ENCODE results near the gene HSPA4. TPM values are rescaled to one million over a fixed set of nuclear protein-coding genes. Genes with fewer than 3 reads are reported as not detected.
"Not testable (repeated sequence)": the region's sequence is repeated elsewhere in the genome, so short reads cannot be mapped to it uniquely, and the experiment has no call there.

Gene HSPA4
- polyA plus RNA-seq, 1 donor = 68.3 TPM

DNA sequence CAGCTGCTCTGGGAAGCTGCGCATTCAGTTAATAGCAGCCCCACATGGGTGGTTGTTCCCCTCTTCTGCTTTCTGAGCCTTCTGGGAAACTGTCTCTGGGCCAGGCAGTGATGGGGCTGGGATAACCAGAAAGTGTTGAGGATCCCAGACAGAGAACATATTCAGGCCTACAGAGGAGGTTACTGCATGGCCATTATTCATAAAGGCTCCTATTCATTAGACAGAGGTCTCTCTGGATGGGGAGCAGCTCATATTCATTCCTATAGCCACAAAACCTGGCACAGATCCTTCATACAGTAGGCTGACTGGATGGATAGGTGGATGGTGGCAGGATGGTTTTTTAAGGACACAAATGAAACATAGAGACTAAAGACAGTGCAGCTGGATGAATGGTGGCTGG lies 76.3 kb downstream of the HSPA4 start:
- no peak for DNase-seq

DNA sequence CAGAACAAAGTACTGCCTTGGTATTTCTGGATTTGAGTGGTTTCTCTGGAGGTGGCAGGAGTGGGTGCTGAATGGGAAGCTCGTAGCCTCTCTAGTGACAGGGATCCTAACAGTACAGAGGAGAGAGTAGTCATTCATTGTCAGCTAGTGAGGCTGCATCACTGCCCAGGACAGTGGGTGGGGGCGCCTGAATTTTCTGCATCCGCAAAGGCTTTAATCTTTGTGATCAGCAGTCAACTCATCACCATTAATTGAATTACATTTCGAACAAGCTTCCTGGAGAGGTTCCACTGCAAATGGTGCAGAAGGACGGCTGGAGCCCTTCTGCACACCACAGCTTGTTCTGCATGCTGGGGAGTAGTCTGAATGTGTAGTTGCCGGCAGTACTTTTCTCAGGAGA lies 77.5 kb downstream of the HSPA4 start:
- no peak for DNase-seq

DNA sequence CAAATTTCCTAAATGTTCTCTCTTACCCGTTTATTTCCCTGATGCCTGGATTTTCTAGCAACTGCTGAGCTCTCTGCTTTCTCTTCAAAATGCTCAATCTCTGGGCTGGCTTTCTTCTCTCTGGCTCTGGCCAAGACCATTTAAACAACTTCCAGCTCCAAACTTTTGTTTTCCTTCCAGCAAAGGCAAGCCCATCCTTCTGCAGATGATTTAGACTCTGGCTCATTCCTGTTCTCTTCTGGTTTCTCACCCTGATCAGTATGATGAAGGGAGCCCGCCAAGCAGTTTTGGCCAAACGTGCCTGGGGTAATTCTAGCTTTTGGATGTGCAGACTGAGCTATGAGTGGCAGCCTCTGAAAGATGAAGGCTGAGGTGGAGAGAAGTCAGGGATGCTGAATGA lies 78.1 kb downstream of the HSPA4 start:
- DNase-seq = no peak

DNA sequence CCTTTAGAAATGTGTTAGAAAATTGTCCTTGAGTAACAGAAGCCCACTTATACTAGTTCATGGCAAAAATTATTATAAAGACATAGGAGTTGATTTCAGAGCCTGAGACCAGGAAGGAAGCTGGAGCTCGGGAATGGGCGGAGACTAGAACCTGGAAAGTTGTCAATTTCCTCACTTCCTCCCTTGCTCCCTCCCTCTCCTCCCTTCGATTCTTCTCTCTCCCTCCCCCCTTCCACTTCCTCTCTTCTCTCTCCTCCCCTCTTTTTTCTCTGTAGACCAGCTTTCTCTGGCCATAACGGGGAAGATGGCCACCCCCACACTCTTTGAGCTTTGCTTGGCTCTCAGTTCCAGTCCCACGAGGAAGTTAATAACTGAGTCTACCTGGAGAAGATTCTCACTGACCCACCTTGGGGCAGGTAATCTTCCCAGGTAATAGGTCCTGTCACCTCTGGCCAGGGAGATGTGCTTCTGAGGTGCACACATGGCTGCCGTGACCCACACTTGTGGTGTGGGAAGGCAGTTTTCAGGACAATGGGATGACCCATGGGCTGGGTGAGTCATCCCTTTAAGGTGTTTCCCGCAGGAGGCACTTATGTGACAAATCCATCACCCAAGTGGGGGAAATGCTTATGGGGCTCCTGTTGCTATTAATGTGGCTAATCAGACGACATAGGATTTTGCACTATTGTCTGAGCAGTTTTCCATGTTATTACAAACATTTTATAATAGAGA lies 78.7 kb downstream of the HSPA4 start:
- peak; percentile 26 for DNase-seq

DNA sequence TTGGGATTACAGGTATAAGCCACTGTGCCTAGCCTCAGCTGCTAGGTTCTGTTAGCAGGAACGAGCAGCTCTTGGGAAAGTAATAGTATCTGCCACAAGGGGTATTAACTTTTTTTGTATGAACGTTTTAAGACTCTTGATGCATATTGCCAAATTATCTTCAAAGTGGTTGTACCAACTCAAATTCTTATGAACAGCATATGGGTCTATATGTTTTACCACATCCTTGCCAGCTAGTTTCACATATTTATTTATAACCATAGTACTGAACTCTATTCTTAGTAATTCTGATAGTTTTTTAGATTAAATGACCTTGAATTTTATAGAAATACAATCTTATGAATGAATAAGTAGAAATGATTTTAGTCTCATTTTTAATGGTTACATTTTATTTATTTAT lies 80.9 kb downstream of the HSPA4 start:
- no peak for DNase-seq

DNA sequence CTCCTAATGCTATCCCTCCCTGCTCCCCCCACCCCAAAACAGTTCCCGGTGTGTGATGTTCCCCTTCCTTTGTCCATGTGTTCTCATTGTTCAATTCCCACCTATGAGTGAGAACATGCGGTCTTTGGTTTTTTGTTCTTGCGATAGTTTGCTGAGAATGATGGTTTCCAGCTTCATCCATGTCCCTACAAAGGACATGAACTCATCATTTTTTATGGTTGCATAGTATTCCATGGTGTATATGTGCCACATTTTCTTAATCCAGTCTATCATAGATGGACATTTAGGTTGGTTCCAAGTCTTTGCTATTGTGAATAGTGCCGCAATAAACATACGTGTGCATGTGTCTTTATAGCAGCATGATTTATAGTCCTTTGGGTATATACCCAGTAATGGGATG lies 81.4 kb downstream of the HSPA4 start:
- not testable (repeated sequence) for DNase-seq

DNA sequence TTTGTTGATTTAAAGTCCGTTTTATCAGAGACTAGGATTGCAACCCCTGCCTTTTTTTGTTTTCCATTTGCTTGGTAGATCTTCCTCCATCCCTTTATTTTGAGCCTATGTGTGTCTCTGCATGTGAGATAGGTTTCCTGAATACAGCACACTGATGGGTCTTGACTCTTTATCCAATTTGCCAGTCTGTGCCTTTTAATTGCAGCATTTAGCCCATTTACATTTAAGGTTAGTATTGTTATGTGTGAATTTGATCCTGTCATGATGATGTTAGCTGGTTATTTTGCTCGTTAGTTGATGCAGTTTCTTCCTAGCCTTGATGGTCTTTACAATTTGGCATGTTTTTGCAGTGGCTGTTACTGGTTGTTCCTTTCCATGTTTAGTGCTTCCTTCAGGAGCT lies 85.1 kb downstream of the HSPA4 start:
- DNase-seq = not testable (repeated sequence)

DNA sequence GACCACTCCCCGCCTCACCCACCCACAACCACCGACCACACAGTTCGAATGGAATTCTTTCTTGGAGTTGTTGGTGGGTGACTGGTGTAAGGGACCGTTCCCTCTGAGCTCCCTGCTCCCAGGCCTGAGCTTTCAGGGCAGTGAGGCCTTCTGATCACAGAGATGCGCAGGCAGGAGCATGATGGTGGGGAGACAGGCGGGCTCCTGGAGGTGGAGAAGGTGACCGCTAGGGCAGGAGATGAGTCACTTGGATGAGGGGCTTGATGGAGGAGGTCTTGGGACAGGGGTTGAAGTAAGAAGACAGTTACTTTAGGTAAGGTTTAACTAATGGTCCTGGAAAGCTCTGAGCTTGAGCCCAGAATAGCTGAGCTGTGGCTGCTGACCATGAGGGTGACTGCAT lies 88.5 kb downstream of the HSPA4 start:
- no peak for DNase-seq

DNA sequence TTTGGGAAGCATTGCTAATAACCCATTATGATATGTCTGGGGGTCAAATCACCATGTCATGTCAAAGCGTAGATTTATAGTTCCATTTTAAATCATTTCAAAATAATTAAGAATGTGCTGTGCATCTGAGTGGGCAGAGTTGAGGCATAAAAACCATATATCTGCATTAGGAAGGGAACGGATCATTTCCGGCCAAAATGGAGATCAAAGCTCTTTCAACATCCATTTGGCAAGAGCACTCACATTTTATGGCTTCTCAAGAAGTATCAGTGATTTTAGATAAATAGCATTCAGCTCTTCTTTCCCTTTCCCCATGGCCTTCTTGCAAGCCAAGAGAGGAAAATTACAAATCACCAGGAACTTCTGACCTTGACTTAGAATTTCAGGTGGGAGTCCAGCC lies 89.9 kb downstream of the HSPA4 start:
- no peak for DNase-seq

DNA sequence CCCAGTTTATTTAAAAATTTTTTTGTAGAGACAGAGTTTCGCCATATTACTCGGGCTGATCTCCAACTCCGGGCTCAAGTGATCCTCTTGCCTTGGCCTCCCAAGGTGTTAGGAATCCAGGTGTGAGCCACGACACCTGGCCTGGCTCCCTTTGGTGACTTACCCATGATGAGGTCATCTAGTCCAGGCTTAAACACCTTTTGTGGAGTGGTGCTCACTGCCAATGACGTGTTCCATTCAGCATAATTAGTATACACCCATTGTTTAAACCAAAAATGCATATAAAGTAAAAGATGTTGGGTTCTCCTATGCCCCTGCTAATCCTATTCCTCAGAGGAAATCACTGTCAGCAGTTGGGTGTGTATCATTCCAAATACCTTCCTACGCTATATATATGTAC lies 91.0 kb downstream of the HSPA4 start:
- DNase-seq = no peak

DNA sequence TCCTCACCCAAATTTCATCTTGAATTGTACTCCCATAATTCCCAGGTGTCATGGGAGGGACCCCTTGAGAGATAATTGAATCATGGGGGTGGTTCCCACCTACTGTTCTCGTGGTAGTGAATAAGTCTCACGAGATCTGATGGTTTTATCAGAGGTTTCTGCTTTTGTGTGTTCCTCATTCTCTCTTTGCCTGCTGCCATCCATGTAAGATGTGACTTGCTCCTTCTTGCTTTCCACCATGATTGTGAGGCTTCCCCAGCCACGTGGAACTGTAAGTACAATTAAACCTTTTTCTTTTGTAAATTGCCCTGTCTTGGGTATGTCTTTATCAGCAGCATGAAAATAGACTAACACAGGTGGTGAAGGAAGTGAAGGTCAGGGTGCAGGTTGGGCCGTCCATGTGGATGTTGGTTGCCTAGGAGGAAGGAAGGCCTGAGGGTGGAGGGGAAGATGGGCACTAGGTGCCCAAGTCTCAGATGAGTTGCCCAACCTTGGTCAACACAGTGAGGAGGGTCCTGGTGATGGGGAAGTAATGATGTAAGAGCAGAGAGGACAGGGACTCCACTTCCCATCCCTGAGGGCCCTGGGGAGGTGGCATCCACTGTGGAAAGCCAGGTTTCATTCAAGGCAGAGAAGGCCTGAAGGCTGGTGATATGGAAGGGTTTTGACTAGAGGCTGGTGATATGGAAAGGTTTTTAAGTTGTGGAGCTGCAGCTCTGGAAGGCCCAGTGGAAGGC lies 92.6 kb downstream of the HSPA4 start:
- no peak for DNase-seq

DNA sequence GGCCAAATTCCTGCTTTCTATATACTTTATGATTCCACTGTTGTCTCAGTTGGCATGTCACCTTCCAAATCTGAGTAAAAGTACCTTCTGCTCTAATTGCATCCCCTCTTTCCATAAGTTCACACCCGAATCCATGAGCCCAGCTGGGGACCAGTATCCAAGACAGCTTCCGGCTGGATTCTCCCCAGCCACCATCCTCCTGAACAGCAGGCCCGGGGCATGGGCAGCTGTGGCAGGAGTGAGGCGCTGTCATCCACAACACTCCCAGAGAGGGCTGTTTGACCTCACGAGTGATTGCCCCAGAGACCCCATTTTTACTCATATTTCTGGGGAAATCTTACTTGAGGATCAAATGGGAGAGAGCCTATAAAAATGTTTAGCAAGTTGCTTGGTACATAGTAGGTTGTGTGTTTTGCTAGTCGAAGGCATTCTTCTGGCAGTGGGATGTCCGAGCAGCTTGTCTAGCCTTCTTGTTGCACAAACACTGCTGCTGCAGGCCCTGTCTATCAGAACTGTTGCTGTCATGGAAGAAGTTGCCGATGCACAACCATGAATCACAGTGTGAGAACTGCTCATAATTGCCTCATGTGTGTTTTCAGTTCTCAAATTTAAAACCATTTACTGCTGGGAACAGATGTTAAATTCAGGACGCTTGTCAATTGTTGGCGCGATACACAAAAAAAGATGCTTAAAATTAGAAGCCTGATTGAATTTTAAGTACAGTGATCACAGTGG lies 93.8 kb downstream of the HSPA4 start:
- no peak for DNase-seq

DNA sequence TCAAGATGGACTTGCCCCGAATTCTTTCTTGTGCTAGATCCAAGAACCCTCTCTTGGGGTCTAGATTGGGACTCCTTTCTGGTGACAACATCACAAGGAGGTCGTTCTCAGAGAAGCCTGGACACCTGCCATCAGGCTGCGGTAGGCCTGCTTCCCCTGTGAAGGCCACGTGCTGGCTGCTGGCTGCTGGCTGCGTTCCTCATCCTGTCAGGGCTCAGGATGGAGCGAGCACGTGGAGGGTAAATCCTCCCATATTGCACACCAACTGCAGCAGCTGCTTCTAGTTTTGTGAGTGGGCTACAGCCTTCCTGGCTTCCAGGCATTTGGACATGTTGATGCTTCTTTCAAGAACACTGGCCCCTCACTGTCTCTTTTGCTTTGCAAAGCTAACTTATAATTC lies 95.6 kb downstream of the HSPA4 start:
- peak; percentile 22 for DNase-seq

DNA sequence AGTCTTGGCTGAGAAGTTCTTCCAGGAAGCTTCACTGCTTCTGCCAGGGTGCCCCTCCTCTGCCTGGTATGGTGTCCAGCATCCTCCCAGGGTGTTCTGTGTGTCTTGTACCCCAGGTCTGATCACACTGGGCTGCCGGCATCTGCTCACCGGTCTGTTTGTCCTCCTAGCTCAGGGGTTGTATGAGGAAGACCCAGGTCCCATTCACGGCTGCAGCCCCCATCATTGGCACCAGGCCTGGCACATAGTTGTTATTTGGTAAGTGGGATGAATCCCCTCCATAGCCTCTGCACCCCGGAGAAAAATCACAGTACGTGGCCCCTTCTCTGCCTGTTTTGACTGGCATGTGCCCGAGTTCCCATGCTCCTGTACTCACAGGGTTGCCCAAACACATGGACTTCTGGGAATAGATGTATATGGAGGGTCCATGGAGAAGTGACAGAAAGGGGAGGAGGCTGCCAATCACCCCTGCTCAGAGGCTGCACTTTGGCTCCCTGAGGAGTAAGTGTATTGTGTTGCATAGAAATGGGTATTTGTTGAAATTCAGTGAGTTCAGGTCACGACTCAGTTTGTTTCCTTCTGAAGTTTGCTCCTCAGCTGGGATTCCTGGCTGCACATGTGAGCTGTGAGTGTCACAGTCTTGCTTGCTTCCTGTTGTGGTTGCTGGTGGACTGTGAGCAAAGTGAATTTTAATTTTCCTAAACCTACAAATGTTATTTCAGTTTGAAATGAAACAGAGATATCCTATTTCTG lies 96.2 kb downstream of the HSPA4 start:
- DNase-seq = no peak

DNA sequence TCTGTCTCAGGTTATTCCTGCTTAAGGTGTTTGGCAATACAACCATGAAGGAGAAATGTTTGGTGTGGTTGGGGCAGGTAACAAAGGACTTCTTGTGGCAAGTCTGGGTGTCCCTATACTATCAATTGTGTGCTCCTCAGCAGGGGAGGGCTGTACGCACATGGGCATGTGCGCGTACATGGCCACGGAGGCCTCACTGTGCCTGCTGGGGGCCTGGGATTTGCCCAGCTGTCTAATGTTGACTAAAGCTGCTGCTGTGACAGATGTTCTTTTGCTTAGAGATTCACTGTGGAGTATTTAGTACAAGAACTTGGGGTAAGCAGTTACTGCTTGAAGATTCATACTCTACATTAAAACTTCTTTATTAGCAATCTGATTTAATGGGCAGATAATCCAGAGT lies 97.5 kb downstream of the HSPA4 start:
- no peak for DNase-seq

DNA sequence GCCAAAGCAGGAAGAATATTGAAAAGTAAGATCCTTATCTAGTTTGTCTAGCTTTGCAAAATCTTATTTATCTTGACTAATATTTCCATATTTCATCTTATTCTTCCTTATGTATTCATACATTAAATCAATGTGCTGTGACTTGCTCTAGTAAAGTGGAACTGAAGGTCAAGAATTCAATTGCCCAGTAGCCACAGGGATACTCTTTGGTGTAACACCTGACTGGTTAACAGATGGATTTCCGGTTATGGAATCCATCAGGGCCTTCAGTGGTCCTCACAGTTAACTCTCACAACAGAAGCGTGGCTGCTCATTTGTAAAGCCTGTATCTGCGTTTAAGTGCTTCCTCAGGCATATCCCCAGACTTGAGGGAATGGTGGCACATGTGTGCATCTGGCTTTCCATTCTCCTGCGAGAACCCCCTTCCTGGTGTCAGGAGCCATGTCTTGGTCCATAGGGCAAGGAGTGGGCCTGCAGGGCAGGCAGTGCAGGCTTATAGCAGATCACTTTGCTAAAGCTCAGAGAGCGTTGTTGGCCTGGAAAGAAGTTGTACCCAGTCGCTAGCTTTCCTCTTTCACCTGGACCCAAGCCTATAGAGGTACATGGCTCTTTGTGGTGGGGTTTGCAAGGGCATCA lies 99.2 kb downstream of the HSPA4 start:
- no peak for DNase-seq

DNA sequence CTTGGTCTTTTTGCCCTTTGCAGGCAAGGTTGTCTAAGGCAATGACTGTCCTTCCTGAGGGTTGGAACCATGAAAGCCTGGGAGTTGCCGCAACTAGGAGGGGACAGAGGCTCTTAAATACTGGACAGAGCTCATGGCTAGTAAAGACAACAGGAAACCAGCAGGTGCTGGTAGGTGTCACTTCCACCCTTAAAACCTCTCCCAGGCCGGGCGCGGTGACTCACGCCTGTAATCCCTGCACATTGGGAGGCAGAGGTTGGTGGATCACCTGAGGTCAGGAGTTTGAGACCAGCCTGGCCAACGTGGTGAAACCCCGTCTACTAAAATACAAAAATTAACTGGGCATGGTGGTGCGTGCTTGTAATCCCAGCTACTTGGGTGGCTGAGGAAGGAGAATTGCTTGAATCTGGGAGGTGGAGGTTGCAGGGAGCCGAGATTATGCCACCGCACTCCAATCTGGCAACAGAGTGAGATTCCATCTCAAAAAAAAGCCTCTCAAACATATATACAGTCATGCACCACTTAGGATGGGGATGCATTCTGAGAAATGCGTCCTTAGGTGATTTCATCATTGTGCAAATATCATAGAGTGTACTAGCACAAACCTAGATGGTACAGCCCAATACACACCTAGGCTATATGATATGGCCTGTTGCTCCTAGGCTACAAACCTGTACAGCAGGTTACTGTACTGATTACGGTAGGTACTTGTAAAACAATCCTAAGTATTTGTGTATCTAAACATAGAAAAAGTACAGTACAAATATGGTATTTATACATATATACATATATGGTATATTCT lies 102.7 kb downstream of the HSPA4 start:
- DNase-seq = no peak

DNA sequence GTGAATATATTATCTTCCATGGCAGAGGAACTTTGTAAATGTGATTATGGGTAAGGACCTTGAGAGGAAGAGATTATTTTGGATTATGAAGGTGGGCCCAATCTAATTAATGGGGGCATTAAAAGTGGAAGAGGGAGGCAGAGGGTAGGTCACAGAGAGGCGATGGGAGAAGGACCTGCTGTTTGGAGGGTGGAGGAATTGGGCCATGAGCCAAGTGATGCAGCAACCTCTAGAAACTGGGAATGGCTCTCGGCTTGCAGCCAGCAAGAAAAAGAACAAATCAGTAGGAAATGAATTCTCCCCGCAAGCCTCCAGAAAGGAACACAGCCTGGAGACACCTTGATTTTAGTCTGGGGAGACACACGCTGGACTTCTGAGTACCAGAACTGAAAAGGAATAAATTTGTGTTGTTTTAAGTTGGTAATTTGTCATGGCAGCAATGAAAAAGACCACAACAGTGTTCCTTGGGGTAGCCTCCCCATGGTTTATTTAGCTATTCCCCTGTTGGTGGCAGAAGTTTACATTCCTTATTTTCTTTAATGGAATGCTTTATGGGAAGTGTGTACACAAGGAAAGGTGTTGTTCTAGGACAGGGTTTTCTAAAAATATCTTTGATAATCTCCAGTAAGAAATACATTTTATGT lies 103.6 kb downstream of the HSPA4 start:
- DNase-seq = no peak
